Endothelial cell of umbilical vein (primary cell): ENCODE measurements around the gene OSBP2. TPM values are rescaled to one million over a fixed set of nuclear protein-coding genes. Genes with fewer than 3 reads are reported as not detected.

Experiments used
- BruUV-seq: library from RNA; stranded (reverse); fragments of 400-500 nt; replicated peaks from 2 replicates; lab custom pipeline; 2021; lab: Mats Ljungman, UMichigan
- CTCF ChIA-PET: fragments of 300-600, 350-600 bp; sonication (Branson Sonifier 250); formaldehyde crosslinking; loops from one replicate; lab custom pipeline; 2021; ENCODE audit warnings: antibody characterized with exemption, inconsistent platforms; lab: Charles Lee
- POLR2A ChIA-PET: fragments of 300-600, 350-600 bp; sonication (Branson Sonifier 250); formaldehyde crosslinking; loops from one replicate; lab custom pipeline; 2021; ENCODE audit warnings: antibody characterized with exemption, inconsistent platforms; lab: Charles Lee
- DNase-seq: peaks from one replicate; pipeline ENCODE4 v3.0.0-alpha.2; 2011; ENCODE audit warnings: low read depth, low spot score
- FAIRE-seq: peaks from 2 replicates; lab custom pipeline; 2011; peaks lifted over from hg19 to GRCh38; lab: Jason Lieb, UNC
- H2AFZ ChIP-seq: 2 replicates; pipeline ENCODE4 v1.6.0; 2012; ENCODE audit warnings: low read depth, low read length, control low read depth, inconsistent platforms
- H3K27ac ChIP-seq: 2 replicates; pipeline ENCODE4 v1.5.1; 2011; ENCODE audit warnings: low read depth, mild to moderate bottlenecking, control low read depth, low read length, moderate library complexity; ENCODE audit not compliant: insufficient read depth
- H3K27me3 ChIP-seq, 2 experiments: 2 replicates each; pipeline versions ENCODE4 v1.6.0 to v1.6.1; 2011; ENCODE audit warnings: low read length in 2 of 2, mixed read lengths in 1 of 2; ENCODE audit not compliant: control insufficient read depth in 2 of 2, insufficient read depth in 2 of 2
- H3K36me3 ChIP-seq, 2 experiments: 2 replicates in 1 of 2; 3 replicates in 1 of 2; pipeline ENCODE4 v1.5.1; 2011; ENCODE audit warnings: low read length in 2 of 2, mild to moderate bottlenecking in 1 of 2, moderate library complexity in 1 of 2; ENCODE audit not compliant: control insufficient read depth in 2 of 2, insufficient read depth in 2 of 2; ENCODE audit errors: extremely low read depth in 1 of 2
- H3K4me1 ChIP-seq: 3 replicates; pipeline ENCODE4 v1.5.1; 2011; ENCODE audit warnings: mild to moderate bottlenecking, low read length; ENCODE audit not compliant: control insufficient read depth, insufficient read depth; ENCODE audit errors: extremely low read depth
- H3K4me2 ChIP-seq: 2 replicates; pipeline ENCODE4 v1.6.1; 2011; ENCODE audit warnings: low read length, control low read depth, mixed read lengths; ENCODE audit not compliant: insufficient read depth
- H3K4me3 ChIP-seq, 3 experiments: fragments of 200-600 bp in 1 of 3; sonication (generic), shearing (Covaris generic) in 1 of 3; replicated peaks in 1 of 3; 2 replicates each; pipeline ENCODE4 v1.5.1; 2011 to 2016; ENCODE audit warnings: control low read depth in 3 of 3, low read length in 3 of 3, mild to moderate bottlenecking in 2 of 3, inconsistent platforms in 1 of 3, low read depth in 1 of 3, moderate library complexity in 1 of 3; ENCODE audit not compliant: insufficient read depth in 1 of 3
- H3K79me2 ChIP-seq: 2 replicates; pipeline ENCODE4 v1.6.0; 2012; ENCODE audit warnings: low read length, inconsistent platforms; ENCODE audit not compliant: control insufficient read depth, insufficient read depth
- H3K9ac ChIP-seq: replicated peaks from 2 replicates; pipeline ENCODE3; 2011; ENCODE audit warnings: low read length, control low read depth; ENCODE audit not compliant: insufficient read depth; ENCODE audit errors: extremely low read depth
- H3K9me1 ChIP-seq: replicated peaks from 3 replicates; pipeline ENCODE4 v1.6.0; 2011; ENCODE audit warnings: mild to moderate bottlenecking, low read length; ENCODE audit not compliant: control insufficient read depth, insufficient read depth; ENCODE audit errors: extremely low read depth
- H3K9me3 ChIP-seq: replicated peaks from 2 replicates; pipeline ENCODE4 v1.5.1; 2012; ENCODE audit warnings: low read length, inconsistent platforms; ENCODE audit not compliant: control insufficient read depth, insufficient read depth
- H4K20me1 ChIP-seq: replicated peaks from 2 replicates; pipeline ENCODE3; 2011; ENCODE audit warnings: mild to moderate bottlenecking, low read length; ENCODE audit not compliant: control insufficient read depth, insufficient read depth; ENCODE audit errors: extremely low read depth
- CTCF ChIP-seq, 2 donors: IDR thresholded peaks; 1 replicate in 1 of 2; 2 replicates in 1 of 2; pipeline ENCODE4 v1.5.1; 2011; ENCODE audit warnings: low read length in 2 of 2, mild to moderate bottlenecking in 2 of 2, moderate library complexity in 2 of 2, control low read depth in 1 of 2, inconsistent platforms in 1 of 2, low read depth in 1 of 2; ENCODE audit not compliant: insufficient read depth in 1 of 2; ENCODE audit errors: extremely low read depth in 1 of 2
- EZH2 ChIP-seq: IDR thresholded peaks from 2 replicates; pipeline ENCODE4 v1.6.1; 2012; ENCODE audit warnings: borderline replicate concordance, low read depth, mild to moderate bottlenecking, moderate library complexity, low read length, inconsistent platforms; ENCODE audit not compliant: severe bottlenecking
- FOS ChIP-seq: IDR thresholded peaks from 2 replicates; pipeline ENCODE4 v1.6.1; 2011; ENCODE audit warnings: mild to moderate bottlenecking, low read length, moderate library complexity, borderline replicate concordance; ENCODE audit not compliant: insufficient read depth
- GATA2 ChIP-seq: IDR thresholded peaks from 2 replicates; pipeline ENCODE4 v1.7.0; 2011; ENCODE audit warnings: low read depth, mild to moderate bottlenecking, moderate library complexity, mixed read lengths, low read length; ENCODE audit not compliant: insufficient read length, insufficient read depth
- JUN ChIP-seq: IDR thresholded peaks from 2 replicates; pipeline ENCODE4 v1.6.1; 2011; ENCODE audit warnings: borderline replicate concordance, low read depth; ENCODE audit not compliant: insufficient read length, insufficient read depth
- MAX ChIP-seq: IDR thresholded peaks from 2 replicates; pipeline ENCODE4 v1.6.1; 2011; ENCODE audit not compliant: insufficient read depth, insufficient read length
- MYC ChIP-seq: IDR thresholded peaks from one replicate; pipeline ENCODE4 v1.6.1; 2011; ENCODE audit warnings: mild to moderate bottlenecking, low read depth, low read length
- POLR2A ChIP-seq: IDR thresholded peaks from 2 replicates; pipeline ENCODE4 v1.6.1; 2012; ENCODE audit warnings: low read depth, mild to moderate bottlenecking, control low read depth, low read length
- POLR2AphosphoS5 ChIP-seq: IDR thresholded peaks from 2 replicates; pipeline ENCODE4 v1.6.1; 2012; ENCODE audit warnings: low read depth, mild to moderate bottlenecking, control low read depth, low read length, moderate library complexity; ENCODE audit not compliant: insufficient read depth
- dilution Hi-C: fragments of 300-500 bp; cut with MboI; formaldehyde crosslinking; loops from one replicate; pipeline ENCODE4 v1.15.0; 2019; ENCODE audit warnings: low sequenced_read_pairs; ENCODE audit not compliant: extremely low pct_ligation_motif_present
- intact Hi-C: fragments of 100-400 bp; cut with micrococcal nuclease; formaldehyde crosslinking; loops from one replicate; pipeline ENCODE4 v1.10.0; 2022
- polyA plus RNA-seq, 4 experiments: library from polyadenylated mRNA; depleted of rRNA in 3 of 4; stranded (reverse) in 3 of 4; unstranded in 1 of 4; fragments of >200 nt; gene quantifications; 2 replicates each; pipeline versions ENCODE4 v1.2.1 to v1.2.3, GENCODE V29; 2011 to 2012; ENCODE audit warnings: missing spikeins in 1 of 4
- total RNA-seq: library from RNA; stranded (reverse); gene quantifications from 2 replicates; pipeline ENCODE4 v1.2.3, GENCODE V29; 2021

The OSBP2 gene
- total and polyA plus RNA-seq, 2 donors (not counting 3 experiments of a cell fraction or from before 2014, with no cell fraction given), result 4.1 to 7.5 TPM

- ChIA-PET POLR2A (no interaction called here), CTCF (no interaction called here)
- TF ChIP-seq GATA2, result no peak
- no peak for TF ChIP-seq FOS
- TF ChIP-seq EZH2, result no peak
- no peak for TF ChIP-seq MAX
- TF ChIP-seq JUN, result no peak
- no peak for TF ChIP-seq CTCF (IDR thresholded peaks at IDR 0.05; ENCODE audit: extremely low read depth in 1 of 2, insufficient read depth in 1 of 2, low read depth in 1 of 2, low read length in 2 of 2)
- TF ChIP-seq POLR2AphosphoS5, result no peak
- TF ChIP-seq MYC, result no peak
- TF ChIP-seq POLR2A, result no peak
- Histone ChIP-seq H2AFZ (no peak overlapping the region), H3K79me2 (no peaks in the 10 kb centered on the region), H4K20me1 (no peaks in the 10 kb centered on the region), H3K9me3 (no peaks in the 10 kb centered on the region), H3K4me2 (no peak overlapping the region), H3K27me3 (no peaks in the 10 kb centered on the region), H3K4me1 (no peaks in the 10 kb centered on the region), H3K9ac (no peak overlapping the region), H3K36me3 (no peaks in the 10 kb centered on the region), H3K27ac (no peak overlapping the region), H3K9me1 (no peaks in the 10 kb centered on the region), H3K4me3 (no peak overlapping the region)
- BruUV-seq, result no TSS peak
- FAIRE-seq (no peak), DNase-seq (no peak)
- intact Hi-C loops (no loop called here), dilution Hi-C loops (no loop called here)
Observed at GRCh38 chr22:30883586-30884145, 189.0 kb downstream of the OSBP2 start.
